Neutrophil (primary cell): ENCODE results near the gene COMT.

Experiments
- H3K27ac ChIP-seq: fragments of 200-600 bp; sonication (generic); 2 replicates; pipeline ENCODE4 v1.5.1; 2016; ENCODE audit warnings: mild to moderate bottlenecking, moderate library complexity
- H3K27me3 ChIP-seq: fragments of 200-600 bp; sonication (generic); 2 replicates; pipeline ENCODE4 v1.6.0; 2016; ENCODE audit warnings: mild to moderate bottlenecking
- H3K36me3 ChIP-seq: fragments of 200-600 bp; sonication (generic); 2 replicates; pipeline ENCODE4 v1.5.1; 2017
- H3K4me1 ChIP-seq, 2 experiments: fragments of 200-600 bp in 1 of 2; sonication (generic) in 1 of 2; 1 replicate in 1 of 2; 2 replicates in 1 of 2; pipeline versions ENCODE4 v1.5.1 to v1.6.1; 2013 to 2016; ENCODE audit warnings: low read depth in 1 of 2, low read length in 1 of 2, mild to moderate bottlenecking in 1 of 2, moderate library complexity in 1 of 2; ENCODE audit not compliant: control insufficient read depth in 1 of 2, insufficient read depth in 1 of 2
- H3K4me3 ChIP-seq, 2 experiments: fragments of 200-600 bp in 1 of 2; sonication (generic) in 1 of 2; 1 replicate in 1 of 2; 2 replicates in 1 of 2; pipeline ENCODE4 v1.5.1; 2013 to 2016; ENCODE audit warnings: low read depth in 1 of 2, low read length in 1 of 2, mild to moderate bottlenecking in 1 of 2, moderate library complexity in 1 of 2
- H3K9me3 ChIP-seq: fragments of 200-600 bp; sonication (generic); 2 replicates; pipeline ENCODE4 v1.5.1; 2016
- CTCF ChIP-seq: fragments of 200-600 bp; sonication (generic); IDR thresholded peaks from 2 replicates; pipeline ENCODE4 v1.5.1; 2016; ENCODE audit warnings: antibody characterized with exemption

Gene COMT

DNA sequence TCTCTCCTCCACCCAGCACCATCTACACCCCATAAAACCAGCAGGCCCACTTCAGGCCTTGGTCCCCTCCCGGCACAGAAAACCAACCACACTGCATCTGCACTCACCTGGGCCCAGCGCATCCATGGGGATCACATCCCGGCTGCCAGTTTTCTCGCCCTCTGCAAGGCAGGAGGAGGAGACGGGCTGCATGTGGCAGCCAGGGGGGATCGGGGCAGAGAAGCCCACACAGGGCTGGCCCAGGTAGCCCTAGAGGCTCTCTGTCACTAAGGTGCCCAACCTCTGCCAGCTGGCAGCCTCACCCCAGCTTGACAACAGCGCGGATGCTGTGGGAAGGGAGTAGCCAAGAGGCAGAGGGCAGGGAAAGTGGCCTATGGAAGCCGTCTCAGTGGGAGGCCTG is 30.7 kb downstream of the COMT start:
- TF ChIP-seq CTCF = no peak
- H3K4me3 ChIP-seq = no peak overlapping the region
- no peaks in the 10 kb centered on the region for H3K27me3 ChIP-seq
- no peaks in the 10 kb centered on the region for H3K9me3 ChIP-seq
- peaks cover 17 to 26% of the 10 kb centered on the region in 2 experiments for H3K4me1 ChIP-seq
- no peak overlapping the region for H3K27ac ChIP-seq
- H3K36me3 ChIP-seq = peaks cover 20% of the 10 kb centered on the region

DNA sequence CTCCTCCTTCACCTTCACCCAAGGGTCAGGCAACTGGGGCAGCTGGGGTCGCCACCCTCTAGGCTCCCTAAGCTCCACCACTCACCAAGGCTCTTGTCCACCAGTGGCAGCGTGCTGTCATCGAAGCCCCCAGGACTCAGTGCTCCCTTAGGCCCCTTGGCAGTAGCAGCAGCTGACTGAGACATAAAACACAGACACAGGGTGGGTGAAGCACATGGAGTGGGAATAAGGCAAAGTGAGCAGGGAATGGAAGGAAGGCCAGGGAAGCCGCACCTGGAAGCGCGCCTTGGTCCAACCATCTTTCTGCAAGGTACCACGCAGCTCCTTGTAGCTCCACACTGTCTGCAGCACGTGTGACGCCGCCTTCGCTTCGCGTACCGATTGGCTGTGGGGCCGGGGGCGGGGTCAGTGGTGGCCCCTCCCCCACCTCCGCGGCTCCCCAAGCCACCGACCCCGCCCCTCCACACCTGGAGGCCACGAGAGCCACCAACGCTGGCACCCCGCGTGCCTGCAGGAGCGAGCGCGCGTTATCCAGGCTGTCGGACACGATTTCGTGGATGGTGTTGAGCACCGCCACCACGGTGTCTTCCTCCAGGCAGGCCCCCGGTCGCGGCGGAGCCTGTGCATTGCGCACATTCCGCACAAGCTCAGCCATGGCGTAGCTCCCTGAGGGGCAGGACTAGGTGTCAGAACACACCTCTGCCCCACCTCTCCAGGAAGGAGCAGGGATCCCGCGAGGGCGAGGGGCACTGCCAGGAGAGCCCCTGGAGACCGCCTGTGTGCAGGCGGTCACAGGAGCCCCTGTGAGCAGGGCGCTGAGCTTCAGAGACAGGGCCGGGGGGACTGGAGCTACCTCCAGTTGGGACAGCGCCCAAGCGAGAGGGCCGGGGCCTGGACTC is 31.3 kb downstream of the COMT start:
- Histone ChIP-seq H3K9me3 (no peaks in the 10 kb centered on the region), H3K36me3 (peaks cover 14% of the 10 kb centered on the region), H3K4me1 (peaks cover 17 to 26% of the 10 kb centered on the region in 2 experiments), H3K4me3 (no peak overlapping the region), H3K27ac (no peak overlapping the region), H3K27me3 (no peaks in the 10 kb centered on the region)
- no peak for TF ChIP-seq CTCF

GRCh38 chr22:19973551-19974267 is 32.1 kb downstream of the COMT start:
- Histone ChIP-seq H3K36me3 (peaks cover 7% of the 10 kb centered on the region), H3K4me1 (peaks cover 17 to 26% of the 10 kb centered on the region in 2 experiments), H3K4me3 (no peak overlapping the region), H3K27me3 (no peaks in the 10 kb centered on the region), H3K27ac (no peak overlapping the region), H3K9me3 (no peaks in the 10 kb centered on the region)
- TF ChIP-seq CTCF = no peak

DNA sequence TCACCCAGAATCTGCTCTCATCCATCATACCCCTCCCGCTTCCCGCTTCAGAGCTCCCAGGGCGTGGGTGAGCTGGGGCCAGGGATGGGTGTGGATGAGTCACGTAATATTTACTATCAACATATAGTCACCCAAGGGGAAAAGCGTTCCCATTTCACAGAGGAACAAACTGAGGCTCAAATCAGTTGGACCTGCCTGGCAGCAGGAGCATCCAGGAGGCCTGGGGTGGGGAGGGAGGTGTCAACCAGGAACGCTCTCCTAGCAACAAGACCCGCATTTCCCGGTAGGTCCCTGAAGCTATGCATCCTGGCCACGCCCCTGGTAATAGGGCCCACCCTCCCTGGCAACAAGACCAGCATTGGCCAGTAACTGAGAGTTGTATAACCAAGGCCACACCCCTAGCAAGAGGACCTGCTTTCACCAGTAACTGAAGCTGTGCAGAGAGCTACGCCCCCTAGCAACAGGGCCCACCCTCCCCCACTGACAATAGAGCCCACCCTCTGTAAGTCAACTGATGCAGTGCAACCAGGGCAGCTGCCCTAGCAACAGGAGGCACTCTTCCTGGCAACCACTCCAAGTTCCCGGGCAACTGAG is 32.8 kb downstream of the COMT start:
- Histone ChIP-seq H3K4me1 (peaks cover 17 to 26% of the 10 kb centered on the region in 2 experiments), H3K9me3 (no peaks in the 10 kb centered on the region), H3K27me3 (no peaks in the 10 kb centered on the region), H3K4me3 (no peak overlapping the region), H3K27ac (no peak overlapping the region), H3K36me3 (peaks cover under 1% of the 10 kb centered on the region)
- TF ChIP-seq CTCF = no peak

DNA sequence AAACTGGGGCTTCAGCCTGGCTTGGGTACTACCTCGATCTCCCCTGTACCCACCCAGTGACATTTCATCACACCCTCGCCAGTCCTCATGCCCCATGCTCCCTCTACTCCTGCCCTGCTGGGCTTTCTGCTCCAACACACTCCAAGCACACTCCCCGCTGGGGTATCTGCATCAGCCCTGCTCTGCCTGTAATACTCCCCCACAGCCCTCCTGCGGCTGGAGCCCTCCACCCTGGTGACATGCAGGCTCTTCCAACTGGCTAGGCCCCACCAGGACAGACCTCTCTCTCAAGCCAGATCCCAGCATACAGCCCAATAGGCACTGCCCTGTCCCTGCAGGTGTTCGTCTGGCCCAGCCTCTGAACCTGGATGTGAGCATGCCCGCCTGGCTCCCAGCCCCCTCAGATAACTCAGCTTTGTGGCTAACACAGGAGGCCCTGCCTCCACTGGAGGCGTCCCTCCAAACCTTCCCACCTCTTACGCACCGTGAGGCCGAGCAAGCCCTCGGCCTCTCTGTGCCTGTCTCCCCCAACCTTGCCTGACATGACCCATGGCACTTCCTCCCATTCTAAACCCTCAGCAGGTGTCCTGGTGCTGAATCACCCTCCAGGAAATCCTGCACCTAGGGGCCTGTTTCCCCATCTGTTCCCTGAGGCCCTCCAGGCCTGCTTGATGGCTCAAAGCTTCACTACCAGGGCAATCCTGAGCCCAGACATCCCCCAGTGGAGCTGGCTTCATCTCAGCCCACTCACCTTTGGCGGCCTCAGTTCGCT is 33.5 kb downstream of the COMT start:
- Histone ChIP-seq H3K27ac (no peak overlapping the region), H3K36me3 (no peaks in the 10 kb centered on the region), H3K4me3 (no peak overlapping the region), H3K9me3 (no peaks in the 10 kb centered on the region), H3K27me3 (no peaks in the 10 kb centered on the region), H3K4me1 (peaks cover 17 to 26% of the 10 kb centered on the region in 2 experiments)
- TF ChIP-seq CTCF = no peak
